ENCODE data around the gene TENM3. TPM values are rescaled to one million over a fixed set of nuclear protein-coding genes. Genes with fewer than 3 reads are reported as not detected.

The TENM3 gene
- polyA plus RNA-seq, 1 of the 3 experiments (the other 2 are of a cell fraction): 10.4 TPM

DNA sequence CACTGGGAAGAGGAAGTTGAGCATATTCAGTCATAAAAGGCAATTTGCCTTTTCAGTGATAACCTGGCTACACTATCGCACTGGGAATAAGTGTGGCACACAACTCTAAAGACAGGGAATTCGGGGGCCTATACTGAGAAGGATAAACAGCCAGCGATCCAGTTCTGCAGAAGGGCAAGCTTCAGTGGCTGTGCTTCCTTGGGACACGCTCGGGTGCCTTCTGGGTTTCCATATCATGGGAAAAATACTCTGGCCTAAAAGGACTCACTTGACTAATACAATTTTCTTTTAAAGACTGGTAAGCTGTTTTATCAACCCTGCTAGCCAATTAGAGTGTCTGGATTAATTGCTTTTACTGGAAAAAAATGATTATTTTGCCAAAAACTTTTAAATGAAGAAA lies 58.5 kb downstream of the TENM3 start:
- no peak overlapping the region for H2AFZ ChIP-seq (ENCODE audit: low read depth)
- H3K9me3 ChIP-seq: no peaks in the 10 kb centered on the region
- no peak overlapping the region for H3K4me3 ChIP-seq (ENCODE audit: low read depth in 2 of 2, low read length in 1 of 2)
- DNase-seq: no peak
- CTCF ChIA-PET: no interaction called here
- H3K4me2 ChIP-seq: no peak overlapping the region
- no peaks in the 10 kb centered on the region for H3K79me2 ChIP-seq (ENCODE audit: insufficient read depth)
- no peaks in the 10 kb centered on the region for H3F3A ChIP-seq (replicated peaks; ENCODE audit: insufficient read depth)
- WGBS (ENCODE audit: low lambda C conversion rate): 91% methylated on average over 5 of the region's 5 CpGs
- H3K4me1 ChIP-seq (ENCODE audit: control insufficient read depth in 1 of 2, insufficient read depth in 2 of 2, low read depth in 1 of 2, low read length in 1 of 2): peaks cover 0 to 8% of the 10 kb centered on the region in 2 experiments; a peak in 2 of 4 replicates
- H4K20me1 ChIP-seq (ENCODE audit: insufficient read depth): no peaks in the 10 kb centered on the region
- no peak overlapping the region for H3K27ac ChIP-seq (ENCODE audit: low read depth in 2 of 2, low read length in 1 of 2)
- no peak overlapping the region for H3K9ac ChIP-seq
- no peaks in the 10 kb centered on the region for H3K36me3 ChIP-seq (replicated peaks in 1 of 2; ENCODE audit: control insufficient read depth in 1 of 2, insufficient read depth in 2 of 2, low read length in 1 of 2)
- H3K9me2 ChIP-seq: no peaks in the 10 kb centered on the region
- TF ChIP-seq, protein P1, sequence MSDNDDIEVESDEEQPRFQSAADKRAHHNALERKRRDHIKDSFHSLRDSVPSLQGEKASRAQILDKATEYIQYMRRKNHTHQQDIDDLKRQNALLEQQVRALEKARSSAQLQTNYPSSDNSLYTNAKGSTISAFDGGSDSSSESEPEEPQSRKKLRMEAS (IDR thresholded peaks at IDR 0.05; ENCODE audit: low read depth): no peak
- TF ChIP-seq TCF12 (IDR thresholded peaks at IDR 0.05): no peak
- TF ChIP-seq, protein P2, sequence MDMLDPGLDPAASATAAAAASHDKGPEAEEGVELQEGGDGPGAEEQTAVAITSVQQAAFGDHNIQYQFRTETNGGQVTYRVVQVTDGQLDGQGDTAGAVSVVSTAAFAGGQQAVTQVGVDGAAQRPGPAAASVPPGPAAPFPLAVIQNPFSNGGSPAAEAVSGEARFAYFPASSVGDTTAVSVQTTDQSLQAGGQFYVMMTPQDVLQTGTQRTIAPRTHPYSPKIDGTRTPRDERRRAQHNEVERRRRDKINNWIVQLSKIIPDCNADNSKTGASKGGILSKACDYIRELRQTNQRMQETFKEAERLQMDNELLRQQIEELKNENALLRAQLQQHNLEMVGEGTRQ (IDR thresholded peaks at IDR 0.05; ENCODE audit: borderline replicate concordance, low read depth, low read length): no peak
- no peak for TF ChIP-seq NRF1 (IDR thresholded peaks at IDR 0.05; ENCODE audit: low read depth, low read length)
- TF ChIP-seq RXRA (IDR thresholded peaks at IDR 0.05; ENCODE audit: borderline replicate concordance, low read depth): no peak
- TF ChIP-seq, protein P3, sequence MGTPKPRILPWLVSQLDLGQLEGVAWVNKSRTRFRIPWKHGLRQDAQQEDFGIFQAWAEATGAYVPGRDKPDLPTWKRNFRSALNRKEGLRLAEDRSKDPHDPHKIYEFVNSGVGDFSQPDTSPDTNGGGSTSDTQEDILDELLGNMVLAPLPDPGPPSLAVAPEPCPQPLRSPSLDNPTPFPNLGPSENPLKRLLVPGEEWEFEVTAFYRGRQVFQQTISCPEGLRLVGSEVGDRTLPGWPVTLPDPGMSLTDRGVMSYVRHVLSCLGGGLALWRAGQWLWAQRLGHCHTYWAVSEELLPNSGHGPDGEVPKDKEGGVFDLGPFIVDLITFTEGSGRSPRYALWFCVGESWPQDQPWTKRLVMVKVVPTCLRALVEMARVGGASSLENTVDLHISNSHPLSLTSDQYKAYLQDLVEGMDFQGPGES (IDR thresholded peaks at IDR 0.05; ENCODE audit: low read depth, low read length): no peak
- no peak for TF ChIP-seq SIN3A (IDR thresholded peaks at IDR 0.05; ENCODE audit: borderline replicate concordance, low read depth, low read length)
- no peak for TF ChIP-seq CHD2 (IDR thresholded peaks at IDR 0.05; ENCODE audit: low read length, partially characterized antibody)
- no peak for TF ChIP-seq RAD21 (IDR thresholded peaks at IDR 0.05; ENCODE audit: low read length)
- TF ChIP-seq, protein P4, sequence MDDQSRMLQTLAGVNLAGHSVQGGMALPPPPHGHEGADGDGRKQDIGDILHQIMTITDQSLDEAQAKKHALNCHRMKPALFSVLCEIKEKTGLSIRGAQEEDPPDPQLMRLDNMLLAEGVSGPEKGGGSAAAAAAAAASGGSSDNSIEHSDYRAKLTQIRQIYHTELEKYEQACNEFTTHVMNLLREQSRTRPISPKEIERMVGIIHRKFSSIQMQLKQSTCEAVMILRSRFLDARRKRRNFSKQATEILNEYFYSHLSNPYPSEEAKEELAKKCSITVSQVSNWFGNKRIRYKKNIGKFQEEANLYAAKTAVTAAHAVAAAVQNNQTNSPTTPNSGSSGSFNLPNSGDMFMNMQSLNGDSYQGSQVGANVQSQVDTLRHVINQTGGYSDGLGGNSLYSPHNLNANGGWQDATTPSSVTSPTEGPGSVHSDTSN (IDR thresholded peaks at IDR 0.05): no peak
- TF ChIP-seq EP300 (IDR thresholded peaks at IDR 0.05; ENCODE audit: borderline replicate concordance in 1 of 2, low read depth in 1 of 2, low read length in 1 of 2): no peak
- no peak for TF ChIP-seq SMC3 (IDR thresholded peaks at IDR 0.05; ENCODE audit: low read depth, low read length)
- no peak for TF ChIP-seq FOXM1 (IDR thresholded peaks at IDR 0.05; ENCODE audit: low read depth)
- TF ChIP-seq MEF2A (IDR thresholded peaks at IDR 0.05; ENCODE audit: borderline replicate concordance, low read depth): no peak
- TF ChIP-seq TEAD4 (IDR thresholded peaks at IDR 0.05; ENCODE audit: borderline replicate concordance, insufficient read depth): no peak
- TF ChIP-seq FOSL2 (IDR thresholded peaks at IDR 0.05; ENCODE audit: borderline replicate concordance, low read depth): no peak
- TF ChIP-seq, protein P5, sequence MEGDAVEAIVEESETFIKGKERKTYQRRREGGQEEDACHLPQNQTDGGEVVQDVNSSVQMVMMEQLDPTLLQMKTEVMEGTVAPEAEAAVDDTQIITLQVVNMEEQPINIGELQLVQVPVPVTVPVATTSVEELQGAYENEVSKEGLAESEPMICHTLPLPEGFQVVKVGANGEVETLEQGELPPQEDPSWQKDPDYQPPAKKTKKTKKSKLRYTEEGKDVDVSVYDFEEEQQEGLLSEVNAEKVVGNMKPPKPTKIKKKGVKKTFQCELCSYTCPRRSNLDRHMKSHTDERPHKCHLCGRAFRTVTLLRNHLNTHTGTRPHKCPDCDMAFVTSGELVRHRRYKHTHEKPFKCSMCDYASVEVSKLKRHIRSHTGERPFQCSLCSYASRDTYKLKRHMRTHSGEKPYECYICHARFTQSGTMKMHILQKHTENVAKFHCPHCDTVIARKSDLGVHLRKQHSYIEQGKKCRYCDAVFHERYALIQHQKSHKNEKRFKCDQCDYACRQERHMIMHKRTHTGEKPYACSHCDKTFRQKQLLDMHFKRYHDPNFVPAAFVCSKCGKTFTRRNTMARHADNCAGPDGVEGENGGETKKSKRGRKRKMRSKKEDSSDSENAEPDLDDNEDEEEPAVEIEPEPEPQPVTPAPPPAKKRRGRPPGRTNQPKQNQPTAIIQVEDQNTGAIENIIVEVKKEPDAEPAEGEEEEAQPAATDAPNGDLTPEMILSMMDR (IDR thresholded peaks at IDR 0.05): no peak
- TF ChIP-seq, protein P6, sequence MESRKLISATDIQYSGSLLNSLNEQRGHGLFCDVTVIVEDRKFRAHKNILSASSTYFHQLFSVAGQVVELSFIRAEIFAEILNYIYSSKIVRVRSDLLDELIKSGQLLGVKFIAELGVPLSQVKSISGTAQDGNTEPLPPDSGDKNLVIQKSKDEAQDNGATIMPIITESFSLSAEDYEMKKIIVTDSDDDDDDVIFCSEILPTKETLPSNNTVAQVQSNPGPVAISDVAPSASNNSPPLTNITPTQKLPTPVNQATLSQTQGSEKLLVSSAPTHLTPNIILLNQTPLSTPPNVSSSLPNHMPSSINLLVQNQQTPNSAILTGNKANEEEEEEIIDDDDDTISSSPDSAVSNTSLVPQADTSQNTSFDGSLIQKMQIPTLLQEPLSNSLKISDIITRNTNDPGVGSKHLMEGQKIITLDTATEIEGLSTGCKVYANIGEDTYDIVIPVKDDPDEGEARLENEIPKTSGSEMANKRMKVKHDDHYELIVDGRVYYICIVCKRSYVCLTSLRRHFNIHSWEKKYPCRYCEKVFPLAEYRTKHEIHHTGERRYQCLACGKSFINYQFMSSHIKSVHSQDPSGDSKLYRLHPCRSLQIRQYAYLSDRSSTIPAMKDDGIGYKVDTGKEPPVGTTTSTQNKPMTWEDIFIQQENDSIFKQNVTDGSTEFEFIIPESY (IDR thresholded peaks at IDR 0.05; ENCODE audit: borderline replicate concordance, low read depth): no peak
- TF ChIP-seq JUND (IDR thresholded peaks at IDR 0.05): no peak
- TF ChIP-seq NFIC (IDR thresholded peaks at IDR 0.05; ENCODE audit: borderline replicate concordance): no peak
- POLR2A ChIA-PET: no interaction called here
- H3K27me3 ChIP-seq (ENCODE audit: insufficient read depth): no peaks in the 10 kb centered on the region
